Measurements from ENCODE around the gene HECA. TPM values are rescaled to one million over a fixed set of nuclear protein-coding genes. Genes with fewer than 3 reads are reported as not detected.

Gene HECA
- polyA plus RNA-seq, 1 of the 3 experiments (the other 2 are of a cell fraction) = 1.6 TPM

DNA sequence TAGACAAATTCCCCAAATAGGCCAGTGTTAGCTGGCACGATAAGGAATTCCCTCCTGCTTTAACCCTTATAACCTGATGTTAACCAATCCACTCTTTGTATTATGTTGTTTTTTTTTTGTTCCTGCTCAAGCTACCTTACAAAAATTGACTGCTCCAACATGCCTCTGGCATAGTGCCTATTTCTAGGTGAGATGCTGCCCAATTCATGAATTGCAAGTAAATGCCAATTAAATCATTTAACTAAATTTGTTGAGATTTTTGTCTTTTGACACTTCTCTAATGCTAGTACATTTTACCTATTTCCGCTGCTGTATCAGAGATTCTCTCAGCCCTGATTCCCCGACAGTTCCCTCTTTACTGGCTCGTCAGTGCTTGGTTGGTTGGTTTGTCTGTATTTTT lies 66.5 kb downstream of the HECA start:
- Histone ChIP-seq H3K9me3 (no peaks in the 10 kb centered on the region), H3K79me2 (ENCODE audit: insufficient read depth) (no peaks in the 10 kb centered on the region), H3K9ac (no peak overlapping the region), H3K9me2 (no peaks in the 10 kb centered on the region), H3K4me1 (ENCODE audit: control insufficient read depth in 1 of 2, insufficient read depth in 2 of 2, low read depth in 1 of 2, low read length in 1 of 2) (no peaks in the 10 kb centered on the region), H3K27ac (ENCODE audit: low read depth in 2 of 2, low read length in 1 of 2) (no peak overlapping the region), H2AFZ (ENCODE audit: low read depth) (no peak overlapping the region), H3K4me3 (ENCODE audit: low read depth in 2 of 2, low read length in 1 of 2) (no peak overlapping the region), H3K36me3 (replicated peaks in 1 of 2; ENCODE audit: control insufficient read depth in 1 of 2, insufficient read depth in 2 of 2, low read length in 1 of 2) (no peaks in the 10 kb centered on the region), H3K27me3 (ENCODE audit: insufficient read depth) (no peaks in the 10 kb centered on the region), H3F3A (replicated peaks; ENCODE audit: insufficient read depth) (no peaks in the 10 kb centered on the region), H4K20me1 (ENCODE audit: insufficient read depth) (no peaks in the 10 kb centered on the region), H3K4me2 (no peak overlapping the region)
- CTCF ChIA-PET = interaction anchor here (0.8 to 1.3 kb wide), 2 partner anchors 21 to 49 kb away, joined by 3 read pairs; no protein-coding TSS in a partner anchor
- TF ChIP-seq TAF1 (IDR thresholded peaks at IDR 0.05; ENCODE audit: borderline replicate concordance, low read depth, low read length) (no peak), RXRA (IDR thresholded peaks at IDR 0.05; ENCODE audit: borderline replicate concordance, low read depth) (no peak), CHD2 (IDR thresholded peaks at IDR 0.05; ENCODE audit: low read length, partially characterized antibody) (no peak), RFX5 (IDR thresholded peaks at IDR 0.05; ENCODE audit: low read length) (no peak), EZH2phosphoT487 (IDR thresholded peaks at IDR 0.05; ENCODE audit: borderline replicate concordance, low read depth) (no peak), YY1 (IDR thresholded peaks at IDR 0.05; ENCODE audit: low read depth) (no peak), SMC3 (IDR thresholded peaks at IDR 0.05; ENCODE audit: low read depth, low read length) (no peak), EP300 (IDR thresholded peaks at IDR 0.05; ENCODE audit: borderline replicate concordance in 1 of 2, low read depth in 1 of 2, low read length in 1 of 2) (no peak), MXI1 (IDR thresholded peaks at IDR 0.05; ENCODE audit: low read depth, low read length) (no peak)
- TF ChIP-seq, protein P1, sequence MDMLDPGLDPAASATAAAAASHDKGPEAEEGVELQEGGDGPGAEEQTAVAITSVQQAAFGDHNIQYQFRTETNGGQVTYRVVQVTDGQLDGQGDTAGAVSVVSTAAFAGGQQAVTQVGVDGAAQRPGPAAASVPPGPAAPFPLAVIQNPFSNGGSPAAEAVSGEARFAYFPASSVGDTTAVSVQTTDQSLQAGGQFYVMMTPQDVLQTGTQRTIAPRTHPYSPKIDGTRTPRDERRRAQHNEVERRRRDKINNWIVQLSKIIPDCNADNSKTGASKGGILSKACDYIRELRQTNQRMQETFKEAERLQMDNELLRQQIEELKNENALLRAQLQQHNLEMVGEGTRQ (IDR thresholded peaks at IDR 0.05; ENCODE audit: borderline replicate concordance, low read depth, low read length) = no peak
- TF ChIP-seq, protein P2, sequence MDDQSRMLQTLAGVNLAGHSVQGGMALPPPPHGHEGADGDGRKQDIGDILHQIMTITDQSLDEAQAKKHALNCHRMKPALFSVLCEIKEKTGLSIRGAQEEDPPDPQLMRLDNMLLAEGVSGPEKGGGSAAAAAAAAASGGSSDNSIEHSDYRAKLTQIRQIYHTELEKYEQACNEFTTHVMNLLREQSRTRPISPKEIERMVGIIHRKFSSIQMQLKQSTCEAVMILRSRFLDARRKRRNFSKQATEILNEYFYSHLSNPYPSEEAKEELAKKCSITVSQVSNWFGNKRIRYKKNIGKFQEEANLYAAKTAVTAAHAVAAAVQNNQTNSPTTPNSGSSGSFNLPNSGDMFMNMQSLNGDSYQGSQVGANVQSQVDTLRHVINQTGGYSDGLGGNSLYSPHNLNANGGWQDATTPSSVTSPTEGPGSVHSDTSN (IDR thresholded peaks at IDR 0.05) = no peak
- TF ChIP-seq, protein P3, sequence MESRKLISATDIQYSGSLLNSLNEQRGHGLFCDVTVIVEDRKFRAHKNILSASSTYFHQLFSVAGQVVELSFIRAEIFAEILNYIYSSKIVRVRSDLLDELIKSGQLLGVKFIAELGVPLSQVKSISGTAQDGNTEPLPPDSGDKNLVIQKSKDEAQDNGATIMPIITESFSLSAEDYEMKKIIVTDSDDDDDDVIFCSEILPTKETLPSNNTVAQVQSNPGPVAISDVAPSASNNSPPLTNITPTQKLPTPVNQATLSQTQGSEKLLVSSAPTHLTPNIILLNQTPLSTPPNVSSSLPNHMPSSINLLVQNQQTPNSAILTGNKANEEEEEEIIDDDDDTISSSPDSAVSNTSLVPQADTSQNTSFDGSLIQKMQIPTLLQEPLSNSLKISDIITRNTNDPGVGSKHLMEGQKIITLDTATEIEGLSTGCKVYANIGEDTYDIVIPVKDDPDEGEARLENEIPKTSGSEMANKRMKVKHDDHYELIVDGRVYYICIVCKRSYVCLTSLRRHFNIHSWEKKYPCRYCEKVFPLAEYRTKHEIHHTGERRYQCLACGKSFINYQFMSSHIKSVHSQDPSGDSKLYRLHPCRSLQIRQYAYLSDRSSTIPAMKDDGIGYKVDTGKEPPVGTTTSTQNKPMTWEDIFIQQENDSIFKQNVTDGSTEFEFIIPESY (IDR thresholded peaks at IDR 0.05; ENCODE audit: borderline replicate concordance, low read depth) = no peak
- TF ChIP-seq, protein P4, sequence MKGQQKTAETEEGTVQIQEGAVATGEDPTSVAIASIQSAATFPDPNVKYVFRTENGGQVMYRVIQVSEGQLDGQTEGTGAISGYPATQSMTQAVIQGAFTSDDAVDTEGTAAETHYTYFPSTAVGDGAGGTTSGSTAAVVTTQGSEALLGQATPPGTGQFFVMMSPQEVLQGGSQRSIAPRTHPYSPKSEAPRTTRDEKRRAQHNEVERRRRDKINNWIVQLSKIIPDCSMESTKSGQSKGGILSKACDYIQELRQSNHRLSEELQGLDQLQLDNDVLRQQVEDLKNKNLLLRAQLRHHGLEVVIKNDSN (IDR thresholded peaks at IDR 0.05; ENCODE audit: borderline replicate concordance, low read depth) = no peak
- TF ChIP-seq, protein P5, sequence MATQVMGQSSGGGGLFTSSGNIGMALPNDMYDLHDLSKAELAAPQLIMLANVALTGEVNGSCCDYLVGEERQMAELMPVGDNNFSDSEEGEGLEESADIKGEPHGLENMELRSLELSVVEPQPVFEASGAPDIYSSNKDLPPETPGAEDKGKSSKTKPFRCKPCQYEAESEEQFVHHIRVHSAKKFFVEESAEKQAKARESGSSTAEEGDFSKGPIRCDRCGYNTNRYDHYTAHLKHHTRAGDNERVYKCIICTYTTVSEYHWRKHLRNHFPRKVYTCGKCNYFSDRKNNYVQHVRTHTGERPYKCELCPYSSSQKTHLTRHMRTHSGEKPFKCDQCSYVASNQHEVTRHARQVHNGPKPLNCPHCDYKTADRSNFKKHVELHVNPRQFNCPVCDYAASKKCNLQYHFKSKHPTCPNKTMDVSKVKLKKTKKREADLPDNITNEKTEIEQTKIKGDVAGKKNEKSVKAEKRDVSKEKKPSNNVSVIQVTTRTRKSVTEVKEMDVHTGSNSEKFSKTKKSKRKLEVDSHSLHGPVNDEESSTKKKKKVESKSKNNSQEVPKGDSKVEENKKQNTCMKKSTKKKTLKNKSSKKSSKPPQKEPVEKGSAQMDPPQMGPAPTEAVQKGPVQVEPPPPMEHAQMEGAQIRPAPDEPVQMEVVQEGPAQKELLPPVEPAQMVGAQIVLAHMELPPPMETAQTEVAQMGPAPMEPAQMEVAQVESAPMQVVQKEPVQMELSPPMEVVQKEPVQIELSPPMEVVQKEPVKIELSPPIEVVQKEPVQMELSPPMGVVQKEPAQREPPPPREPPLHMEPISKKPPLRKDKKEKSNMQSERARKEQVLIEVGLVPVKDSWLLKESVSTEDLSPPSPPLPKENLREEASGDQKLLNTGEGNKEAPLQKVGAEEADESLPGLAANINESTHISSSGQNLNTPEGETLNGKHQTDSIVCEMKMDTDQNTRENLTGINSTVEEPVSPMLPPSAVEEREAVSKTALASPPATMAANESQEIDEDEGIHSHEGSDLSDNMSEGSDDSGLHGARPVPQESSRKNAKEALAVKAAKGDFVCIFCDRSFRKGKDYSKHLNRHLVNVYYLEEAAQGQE (IDR thresholded peaks at IDR 0.05; ENCODE audit: low read depth, low read length) = no peak
- TF ChIP-seq, protein P6, sequence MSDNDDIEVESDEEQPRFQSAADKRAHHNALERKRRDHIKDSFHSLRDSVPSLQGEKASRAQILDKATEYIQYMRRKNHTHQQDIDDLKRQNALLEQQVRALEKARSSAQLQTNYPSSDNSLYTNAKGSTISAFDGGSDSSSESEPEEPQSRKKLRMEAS (IDR thresholded peaks at IDR 0.05; ENCODE audit: low read depth) = no peak
- 24% methylated on average over 4 of the region's 4 CpGs for WGBS (ENCODE audit: low lambda C conversion rate)
- DNase-seq = no peak
- POLR2A ChIA-PET = no interaction called here
